ENCODE measurements around the gene ALKBH5.

ALKBH5 gene

DNA sequence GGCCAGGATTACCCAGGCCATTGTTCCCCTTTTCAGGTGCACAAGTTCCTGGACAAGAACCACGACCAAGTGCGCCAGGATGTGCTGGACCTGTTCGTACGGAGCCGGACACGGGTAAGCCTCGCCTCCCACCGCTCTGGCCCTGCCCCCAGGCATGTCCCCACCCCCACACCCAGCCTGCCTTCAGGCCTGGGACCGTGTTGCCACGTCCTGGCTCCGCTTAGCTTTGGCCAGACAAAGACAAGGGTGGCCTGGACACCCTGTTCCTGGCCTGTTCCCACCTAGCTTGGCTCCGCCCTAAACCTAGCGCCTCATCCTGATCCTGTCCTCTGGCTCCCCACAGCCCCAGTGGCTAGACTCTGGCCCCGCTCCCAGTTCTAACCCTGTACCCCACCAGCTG is 44.1 kb upstream of the ALKBH5 start:
- H3K27ac ChIP-seq, result no peak overlapping the region
- no peaks in the 10 kb centered on the region for H3K9me3 ChIP-seq (ENCODE audit: control insufficient read depth, low read length)
- H2AFZ ChIP-seq, result no peak overlapping the region
- H3K36me3 ChIP-seq (ENCODE audit: control insufficient read depth, insufficient read depth, low read length), result no peaks in the 10 kb centered on the region
- no peaks in the 10 kb centered on the region for H3K79me2 ChIP-seq
- TF ChIP-seq, protein P1, sequence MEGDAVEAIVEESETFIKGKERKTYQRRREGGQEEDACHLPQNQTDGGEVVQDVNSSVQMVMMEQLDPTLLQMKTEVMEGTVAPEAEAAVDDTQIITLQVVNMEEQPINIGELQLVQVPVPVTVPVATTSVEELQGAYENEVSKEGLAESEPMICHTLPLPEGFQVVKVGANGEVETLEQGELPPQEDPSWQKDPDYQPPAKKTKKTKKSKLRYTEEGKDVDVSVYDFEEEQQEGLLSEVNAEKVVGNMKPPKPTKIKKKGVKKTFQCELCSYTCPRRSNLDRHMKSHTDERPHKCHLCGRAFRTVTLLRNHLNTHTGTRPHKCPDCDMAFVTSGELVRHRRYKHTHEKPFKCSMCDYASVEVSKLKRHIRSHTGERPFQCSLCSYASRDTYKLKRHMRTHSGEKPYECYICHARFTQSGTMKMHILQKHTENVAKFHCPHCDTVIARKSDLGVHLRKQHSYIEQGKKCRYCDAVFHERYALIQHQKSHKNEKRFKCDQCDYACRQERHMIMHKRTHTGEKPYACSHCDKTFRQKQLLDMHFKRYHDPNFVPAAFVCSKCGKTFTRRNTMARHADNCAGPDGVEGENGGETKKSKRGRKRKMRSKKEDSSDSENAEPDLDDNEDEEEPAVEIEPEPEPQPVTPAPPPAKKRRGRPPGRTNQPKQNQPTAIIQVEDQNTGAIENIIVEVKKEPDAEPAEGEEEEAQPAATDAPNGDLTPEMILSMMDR (IDR thresholded peaks at IDR 0.05), result no peak
- no peak overlapping the region for H3K4me2 ChIP-seq (ENCODE audit: low read length)
- no peaks in the 10 kb centered on the region for H3K4me1 ChIP-seq
- no peak overlapping the region for H3K9ac ChIP-seq
- H3K27me3 ChIP-seq (ENCODE audit: control insufficient read depth, insufficient read depth, low read length), result no peaks in the 10 kb centered on the region
- H3K4me3 ChIP-seq (ENCODE audit: low read depth, low read length), result no peak overlapping the region

DNA sequence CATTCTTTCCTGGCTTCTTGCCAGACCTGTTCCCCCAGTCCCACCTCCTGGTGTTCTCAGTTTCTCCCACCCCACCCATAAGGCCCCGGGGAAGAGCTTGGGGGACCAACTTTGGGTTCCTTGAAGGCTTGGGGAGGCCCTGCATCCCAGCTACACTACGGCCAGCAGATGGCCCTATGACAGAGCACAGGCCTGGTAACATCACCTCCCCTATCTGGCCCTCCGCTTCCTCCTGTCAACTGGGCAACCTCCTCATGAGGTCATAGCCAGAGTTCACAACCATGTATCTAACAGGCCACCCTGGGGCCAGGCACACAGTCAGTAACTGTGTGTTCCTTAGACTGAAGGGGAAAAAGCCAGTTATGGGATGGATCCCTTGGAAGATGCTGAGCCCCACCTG is 43.7 kb upstream of the ALKBH5 start:
- Histone ChIP-seq H3K4me1 (no peaks in the 10 kb centered on the region), H3K27ac (no peak overlapping the region), H3K36me3 (ENCODE audit: control insufficient read depth, insufficient read depth, low read length) (no peaks in the 10 kb centered on the region), H3K4me2 (ENCODE audit: low read length) (no peak overlapping the region), H3K9me3 (ENCODE audit: control insufficient read depth, low read length) (no peaks in the 10 kb centered on the region), H3K4me3 (ENCODE audit: low read depth, low read length) (no peak overlapping the region), H3K79me2 (no peaks in the 10 kb centered on the region), H3K27me3 (ENCODE audit: control insufficient read depth, insufficient read depth, low read length) (no peaks in the 10 kb centered on the region), H2AFZ (no peak overlapping the region), H3K9ac (no peak overlapping the region)
- TF ChIP-seq, protein P1 (IDR thresholded peaks at IDR 0.05), result no peak

DNA sequence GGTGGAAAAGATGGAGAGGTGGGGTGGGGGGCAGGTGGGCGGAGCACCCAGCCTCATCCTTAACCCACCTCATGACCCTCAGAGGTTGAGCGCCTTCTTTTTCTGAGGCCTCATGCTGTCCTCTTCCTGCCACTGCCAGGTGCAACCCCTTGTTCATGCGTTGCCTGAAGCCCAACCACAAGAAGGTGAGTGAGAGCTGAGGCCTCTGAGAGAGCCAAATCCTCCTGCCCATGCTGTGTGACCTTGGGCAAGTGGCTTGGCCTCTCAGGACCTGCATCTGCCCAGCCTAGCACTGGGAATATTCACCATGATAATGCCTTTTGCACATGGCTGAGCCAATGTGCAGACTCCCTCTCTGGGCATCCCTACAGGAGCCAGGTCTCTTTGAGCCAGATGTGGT is 43.0 kb upstream of the ALKBH5 start:
- Histone ChIP-seq H3K27ac (no peak overlapping the region), H3K79me2 (no peaks in the 10 kb centered on the region), H3K4me1 (no peaks in the 10 kb centered on the region), H2AFZ (no peak overlapping the region), H3K4me3 (ENCODE audit: low read depth, low read length) (no peak overlapping the region), H3K9me3 (ENCODE audit: control insufficient read depth, low read length) (no peaks in the 10 kb centered on the region), H3K36me3 (ENCODE audit: control insufficient read depth, insufficient read depth, low read length) (no peaks in the 10 kb centered on the region), H3K9ac (no peak overlapping the region), H3K4me2 (ENCODE audit: low read length) (no peak overlapping the region), H3K27me3 (ENCODE audit: control insufficient read depth, insufficient read depth, low read length) (no peaks in the 10 kb centered on the region)
- TF ChIP-seq, protein P1 (IDR thresholded peaks at IDR 0.05), result no peak

DNA sequence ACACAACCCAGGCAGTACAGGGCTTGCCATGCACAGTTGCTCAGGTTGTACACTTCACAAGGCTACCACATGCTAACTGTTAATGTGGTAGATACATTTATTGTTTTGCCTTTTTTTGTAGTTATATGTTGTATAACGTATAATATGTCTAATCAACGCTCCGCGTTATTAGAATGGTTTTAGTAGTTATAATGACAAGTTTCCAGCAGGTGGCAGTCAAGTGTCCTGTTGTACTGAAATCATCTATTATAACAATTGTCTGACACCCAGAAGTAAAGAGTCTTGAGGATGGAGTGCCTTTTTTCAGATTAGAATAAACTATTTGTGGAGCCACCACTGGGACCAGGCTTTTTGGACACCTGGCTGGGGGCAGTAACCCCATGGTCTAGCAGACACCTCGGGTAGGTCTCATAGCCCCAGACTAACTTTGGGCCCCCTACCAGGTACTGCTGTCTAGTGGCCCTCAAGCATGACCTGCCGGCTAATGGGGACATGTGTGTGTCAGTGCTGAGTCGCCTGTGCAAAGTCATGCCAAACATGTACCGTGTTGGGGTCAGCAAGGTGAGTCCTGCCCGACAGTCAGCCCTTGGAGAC is 42.3 kb upstream of the ALKBH5 start:
- Histone ChIP-seq H3K9me3 (ENCODE audit: control insufficient read depth, low read length) (no peaks in the 10 kb centered on the region), H3K9ac (no peak overlapping the region), H3K4me3 (ENCODE audit: low read depth, low read length) (no peak overlapping the region), H2AFZ (no peak overlapping the region), H3K79me2 (no peaks in the 10 kb centered on the region), H3K4me1 (no peaks in the 10 kb centered on the region), H3K27ac (no peak overlapping the region), H3K36me3 (ENCODE audit: control insufficient read depth, insufficient read depth, low read length) (no peaks in the 10 kb centered on the region), H3K27me3 (ENCODE audit: control insufficient read depth, insufficient read depth, low read length) (no peaks in the 10 kb centered on the region), H3K4me2 (ENCODE audit: low read length) (no peak overlapping the region)
- TF ChIP-seq, protein P1 (IDR thresholded peaks at IDR 0.05), result peak; percentile 68

DNA sequence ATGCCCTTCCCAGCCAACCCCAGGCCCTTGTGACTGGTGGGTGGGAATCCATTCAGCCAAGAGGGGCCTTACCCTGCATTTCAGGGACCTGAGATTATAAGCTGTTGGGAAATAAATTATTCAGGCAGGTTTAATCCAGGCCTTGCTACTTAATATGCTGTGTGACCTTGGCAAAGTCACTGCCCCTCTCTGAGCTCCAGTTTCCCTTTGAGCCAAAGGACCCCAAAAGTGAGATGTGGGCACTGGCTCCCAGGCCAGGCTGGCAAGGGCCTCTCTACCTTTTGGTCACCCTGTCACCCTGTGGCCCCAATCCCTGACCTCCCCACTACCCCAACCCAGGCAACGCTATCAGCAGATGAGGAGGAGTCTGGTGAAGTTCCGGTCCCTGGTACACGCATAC is 41.2 kb upstream of the ALKBH5 start:
- Histone ChIP-seq H3K79me2 (no peaks in the 10 kb centered on the region), H3K9ac (no peak overlapping the region), H3K27ac (no peak overlapping the region), H3K4me3 (ENCODE audit: low read depth, low read length) (no peak overlapping the region), H3K36me3 (ENCODE audit: control insufficient read depth, insufficient read depth, low read length) (no peaks in the 10 kb centered on the region), H3K4me2 (ENCODE audit: low read length) (no peak overlapping the region), H3K27me3 (ENCODE audit: control insufficient read depth, insufficient read depth, low read length) (no peaks in the 10 kb centered on the region), H3K4me1 (no peaks in the 10 kb centered on the region), H3K9me3 (ENCODE audit: control insufficient read depth, low read length) (no peaks in the 10 kb centered on the region), H2AFZ (no peak overlapping the region)
- TF ChIP-seq, protein P1 (IDR thresholded peaks at IDR 0.05), result no peak
